ENCODE data around the gene ARHGAP40.

ARHGAP40 gene

GRCh38 chr20:38624084-38624483, 22.5 kb downstream of the ARHGAP40 start:
- ChIA-PET CTCF (interaction anchor here (1.1 kb wide), 1 partner anchor 10 kb away, joined by 3 read pairs; no protein-coding TSS in a partner anchor), POLR2A (no interaction called here)
- Histone ChIP-seq H3K27ac (ENCODE audit: extremely low read depth, low read depth, low read length) (no peak overlapping the region), H3K4me1 (ENCODE audit: control insufficient read depth, insufficient read depth, low read length) (no peaks in the 10 kb centered on the region), H3K4me3 (ENCODE audit: low read depth, low read length) (no peak overlapping the region), H3K9me3 (ENCODE audit: control insufficient read depth, insufficient read depth, low read depth, low read length) (no peaks in the 10 kb centered on the region), H3K36me3 (ENCODE audit: control insufficient read depth in 2 of 2, insufficient read depth in 1 of 2, low read length in 2 of 2) (no peaks in the 10 kb centered on the region)
- TF ChIP-seq HOXA7 (CRISPR knock-in tag; IDR thresholded peaks at IDR 0.05; ENCODE audit: borderline replicate concordance) (no peak), ZNF121 (tag by site-specific recombination; IDR thresholded peaks at IDR 0.05) (no peak), HOXD13 (CRISPR knock-in tag; IDR thresholded peaks at IDR 0.05; ENCODE audit: borderline replicate concordance) (no peak), EGR2 (tag by site-specific recombination; IDR thresholded peaks at IDR 0.05; ENCODE audit: low read depth) (no peak), ZNF660 (tag by site-specific recombination; IDR thresholded peaks at IDR 0.05) (no peak), GFI1B (tag by site-specific recombination; IDR thresholded peaks at IDR 0.05) (no peak), SETDB1 (IDR thresholded peaks at IDR 0.05; ENCODE audit: insufficient read length, low read length) (no peak), ZNF146 (tag by site-specific recombination; IDR thresholded peaks at IDR 0.05) (no peak), BCL11A (tag by site-specific recombination; IDR thresholded peaks at IDR 0.05; ENCODE audit: low read depth) (no peak), ZNF747 (tag by site-specific recombination; IDR thresholded peaks at IDR 0.05) (no peak), ZNF423 (tag by site-specific recombination; IDR thresholded peaks at IDR 0.05) (no peak), ZNF624 (tag by site-specific recombination; IDR thresholded peaks at IDR 0.05) (no peak), TCF7L2 (IDR thresholded peaks at IDR 0.05; ENCODE audit: borderline replicate concordance, low read depth, low read length) (no peak), SP2 (tag by site-specific recombination; IDR thresholded peaks at IDR 0.05) (no peak), ZNF654 (tag by site-specific recombination; IDR thresholded peaks at IDR 0.05; ENCODE audit: low read depth) (no peak), MEIS1 (CRISPR knock-in tag; IDR thresholded peaks at IDR 0.05; ENCODE audit: borderline replicate concordance) (no peak), ZNF302 (tag by site-specific recombination; IDR thresholded peaks at IDR 0.05; ENCODE audit: low read depth) (no peak), GLI4 (tag by site-specific recombination; IDR thresholded peaks at IDR 0.05) (no peak), RBAK (tag by site-specific recombination; IDR thresholded peaks at IDR 0.05) (no peak)

- no peak overlapping the region for H3K4me3 ChIP-seq (ENCODE audit: low read depth, low read length)
- no peaks in the 10 kb centered on the region for H3K4me1 ChIP-seq (ENCODE audit: control insufficient read depth, insufficient read depth, low read length)
- no peaks in the 10 kb centered on the region for H3K36me3 ChIP-seq (ENCODE audit: control insufficient read depth in 2 of 2, insufficient read depth in 1 of 2, low read length in 2 of 2)
- no peaks in the 10 kb centered on the region for H3K9me3 ChIP-seq (ENCODE audit: control insufficient read depth, insufficient read depth, low read depth, low read length)
- H3K27ac ChIP-seq (ENCODE audit: extremely low read depth, low read depth, low read length): no peak overlapping the region
- ChIA-PET CTCF (no interaction called here), POLR2A (no interaction called here)
- no peak for TF ChIP-seq ZNF768 (tag by site-specific recombination; IDR thresholded peaks at IDR 0.05)
- no peak for TF ChIP-seq CTCF (tag by site-specific recombination; IDR thresholded peaks at IDR 0.05)
- TF ChIP-seq OSR2 (tag by site-specific recombination; IDR thresholded peaks at IDR 0.05): no peak
- no peak for TF ChIP-seq ZBTB7A (tag by site-specific recombination; IDR thresholded peaks at IDR 0.05; ENCODE audit: low read depth)
- TF ChIP-seq ZNF211 (tag by site-specific recombination; IDR thresholded peaks at IDR 0.05; ENCODE audit: low read depth): no peak
- no peak for TF ChIP-seq ZNF621 (tag by site-specific recombination; IDR thresholded peaks at IDR 0.05)
- TF ChIP-seq KLF9 (tag by site-specific recombination; IDR thresholded peaks at IDR 0.05; ENCODE audit: low read depth): no peak
- no peak for TF ChIP-seq ZNF121 (tag by site-specific recombination; IDR thresholded peaks at IDR 0.05)
- TF ChIP-seq ZNF837 (tag by site-specific recombination; IDR thresholded peaks at IDR 0.05): no peak
- no peak for TF ChIP-seq ZNF645 (tag by site-specific recombination; IDR thresholded peaks at IDR 0.05)
- no peak for TF ChIP-seq INSM2 (tag by site-specific recombination; IDR thresholded peaks at IDR 0.05)
- TF ChIP-seq ZBTB48 (tag by site-specific recombination; IDR thresholded peaks at IDR 0.05): no peak
Measured at GRCh38 chr20:38625896-38626295, 24.3 kb downstream of the ARHGAP40 start.
